OCI-LY3 (cell line): ENCODE results near the gene TNFRSF8.

Experiments
- H2AFZ ChIP-seq: fragments of 200-600, 300-600 bp; shearing (Covaris generic); 2 replicates; pipeline ENCODE4 v1.6.0; 2014; ENCODE audit warnings: antibody characterized with exemption, low read depth, low read length
- H3K27ac ChIP-seq: fragments of 200-600, 300-600 bp; sonication (generic); 2 replicates; pipeline ENCODE4 v1.5.1; 2014; ENCODE audit warnings: mild to moderate bottlenecking, low read length, moderate library complexity, mixed read lengths
- H3K27me3 ChIP-seq: fragments of 200-600, 300-600 bp; sonication (generic); 2 replicates; pipeline ENCODE4 v1.6.1; 2014; ENCODE audit warnings: low read depth, low read length, mixed read lengths
- H3K36me3 ChIP-seq: fragments of 200-600, 300-600 bp; sonication (generic); replicated peaks from 2 replicates; pipeline ENCODE3; 2014; ENCODE audit warnings: low read depth, low read length, mixed read lengths
- H3K4me1 ChIP-seq: fragments of 300-600, 200-600 bp; sonication (generic); 2 replicates; pipeline ENCODE4 v1.6.1; 2014; ENCODE audit warnings: low read length, mixed read lengths
- H3K4me2 ChIP-seq: fragments of 200-600, 300-600 bp; sonication (generic); 2 replicates; pipeline ENCODE4 v1.6.1; 2014; ENCODE audit warnings: low read length, mixed read lengths
- H3K4me3 ChIP-seq: fragments of 300-600, 200-600 bp; sonication (generic); 2 replicates; pipeline ENCODE4 v1.5.1; 2014; ENCODE audit warnings: antibody characterized with exemption, mild to moderate bottlenecking, low read length, moderate library complexity
- H3K79me2 ChIP-seq: fragments of 300-600, 200-600 bp; shearing (Covaris generic); 2 replicates; pipeline ENCODE4 v1.6.1; 2014; ENCODE audit warnings: mild to moderate bottlenecking, low read length, mixed read lengths
- H3K9ac ChIP-seq: fragments of 300-600, 200-600 bp; shearing (Covaris generic); 2 replicates; pipeline ENCODE4 v1.6.0; 2014; ENCODE audit warnings: mild to moderate bottlenecking, low read length, moderate library complexity
- H3K9me3 ChIP-seq: fragments of 200-600, 300-600 bp; shearing (Covaris generic); 2 replicates; pipeline ENCODE4 v1.6.1; 2014; ENCODE audit warnings: low read length, mixed read lengths; ENCODE audit not compliant: insufficient read depth
- H4K20me1 ChIP-seq: fragments of 200-600, 300-600 bp; sonication (generic); 2 replicates; pipeline ENCODE4 v1.6.1; 2016; ENCODE audit warnings: low read length, mixed read lengths; ENCODE audit not compliant: insufficient read depth
- CTCF ChIP-seq: fragments of 200-600, 300-600 bp; sonication (generic); IDR thresholded peaks from 2 replicates; pipeline ENCODE4 v1.5.1; 2014; ENCODE audit warnings: antibody characterized with exemption, low read length, low read depth
- EZH2phosphoT487 ChIP-seq: fragments of 200-600 bp; shearing (Covaris generic); IDR thresholded peaks from 2 replicates; pipeline ENCODE4 v1.6.1; 2018; ENCODE audit warnings: antibody characterized with exemption, mixed run types, low read depth

TNFRSF8 gene

DNA sequence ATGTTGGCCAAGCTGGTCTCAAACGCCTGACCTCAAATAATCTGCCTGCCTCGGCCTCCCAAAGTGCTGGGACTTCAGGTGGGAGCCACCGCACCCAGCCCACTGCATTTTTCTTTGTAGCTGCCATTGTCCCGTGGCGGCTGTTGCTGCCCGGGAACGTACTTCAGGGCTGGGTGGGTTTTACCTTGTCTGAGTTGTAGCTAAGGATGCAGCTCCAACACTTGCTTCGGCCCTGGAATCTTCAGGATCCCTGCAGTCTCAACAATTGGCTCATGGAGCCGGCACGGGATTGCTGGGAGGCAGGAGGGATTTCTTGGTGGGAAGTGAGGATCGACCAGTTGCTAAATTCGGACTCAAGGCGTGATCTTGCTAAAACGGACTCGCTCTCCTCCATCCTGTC lies 10.7 kb downstream of the TNFRSF8 start:
- Histone ChIP-seq H3K4me2 (no peak overlapping the region), H3K4me1 (peaks cover 6% of the 10 kb centered on the region), H2AFZ (no peak overlapping the region), H3K27ac (no peak overlapping the region), H3K27me3 (peaks cover 44% of the 10 kb centered on the region), H3K9ac (no peak overlapping the region), H3K4me3 (no peak overlapping the region), H3K36me3 (no peaks in the 10 kb centered on the region), H3K9me3 (no peaks in the 10 kb centered on the region), H4K20me1 (no peaks in the 10 kb centered on the region), H3K79me2 (no peaks in the 10 kb centered on the region)
- no peak for TF ChIP-seq EZH2phosphoT487
- no peak for TF ChIP-seq CTCF

DNA sequence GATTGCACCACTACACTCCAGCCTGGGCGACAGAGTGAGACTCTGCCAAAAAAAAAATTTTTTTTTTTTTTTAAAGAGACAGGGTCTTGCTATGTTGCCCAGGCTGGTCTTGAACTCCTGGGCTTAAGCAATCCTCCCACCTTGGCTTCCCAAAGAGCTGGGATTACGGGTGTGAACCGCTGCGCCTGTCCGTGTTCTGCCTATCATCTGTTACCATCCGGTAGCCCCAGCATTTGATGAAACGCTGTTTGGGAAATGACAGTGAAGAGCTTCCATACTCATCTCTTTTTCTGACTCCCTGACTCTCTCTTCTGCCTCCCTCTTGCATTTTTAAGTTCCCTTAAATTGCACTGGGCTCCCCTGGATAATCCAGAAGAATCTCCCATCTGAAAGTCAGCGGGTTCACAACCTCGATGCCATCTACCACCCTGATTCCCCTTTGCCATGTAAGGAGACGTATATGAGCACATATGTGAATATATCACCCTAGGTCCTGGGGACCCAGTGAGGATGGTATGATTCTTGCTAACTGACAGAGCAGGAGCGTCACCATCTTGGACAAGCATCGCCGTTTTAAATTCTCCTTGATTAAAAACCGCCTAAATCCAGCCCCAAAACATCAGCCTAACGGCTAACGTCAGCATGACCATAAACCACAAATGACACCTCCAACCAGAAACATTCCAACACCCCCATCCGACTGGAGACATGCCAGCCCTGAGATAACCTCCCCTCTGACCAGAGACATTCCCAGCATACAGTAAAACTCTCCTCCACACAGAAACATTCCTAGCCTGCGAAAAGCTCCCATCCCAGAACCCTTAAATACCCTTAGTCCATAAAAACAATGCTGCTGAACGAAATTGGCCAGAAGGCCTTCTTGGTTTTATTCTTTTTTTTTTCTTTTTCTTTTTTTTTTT lies 12.4 kb downstream of the TNFRSF8 start:
- Histone ChIP-seq H3K4me1 (peaks cover 13% of the 10 kb centered on the region), H2AFZ (no peak overlapping the region), H3K4me3 (no peak overlapping the region), H3K79me2 (no peaks in the 10 kb centered on the region), H3K36me3 (no peaks in the 10 kb centered on the region), H3K9ac (no peak overlapping the region), H3K27ac (no peak overlapping the region), H4K20me1 (no peaks in the 10 kb centered on the region), H3K4me2 (no peak overlapping the region), H3K9me3 (no peaks in the 10 kb centered on the region), H3K27me3 (peaks cover 37% of the 10 kb centered on the region)
- TF ChIP-seq EZH2phosphoT487 (no peak), CTCF (no peak)

- Histone ChIP-seq H4K20me1 (no peaks in the 10 kb centered on the region), H2AFZ (no peak overlapping the region), H3K79me2 (no peaks in the 10 kb centered on the region), H3K4me1 (peaks cover 13% of the 10 kb centered on the region), H3K4me2 (no peak overlapping the region), H3K27ac (no peak overlapping the region), H3K9ac (no peak overlapping the region), H3K27me3 (peaks cover 32% of the 10 kb centered on the region), H3K9me3 (no peaks in the 10 kb centered on the region), H3K36me3 (no peaks in the 10 kb centered on the region), H3K4me3 (no peak overlapping the region)
- TF ChIP-seq EZH2phosphoT487 (no peak), CTCF (no peak)
Measured at GRCh38 chr1:12076425-12077005, 13.4 kb downstream of the TNFRSF8 start.

DNA sequence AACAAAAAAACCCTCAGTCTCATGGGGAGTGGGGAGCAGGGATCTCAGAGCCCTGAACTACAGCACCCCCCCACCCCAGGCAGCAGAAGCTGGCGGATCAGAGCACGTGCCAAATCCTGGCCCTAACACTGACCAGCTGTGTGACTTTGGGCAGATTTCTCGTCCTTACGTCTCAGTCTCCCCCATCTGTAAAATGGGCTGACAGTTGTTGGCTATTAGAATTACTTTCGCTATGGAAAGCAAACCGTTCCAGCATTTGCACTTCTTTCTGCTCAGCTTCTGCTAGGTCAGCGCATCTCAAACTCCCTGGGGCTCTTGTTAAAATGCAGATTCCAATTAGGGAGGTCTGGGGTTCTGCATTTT lies 15.5 kb downstream of the TNFRSF8 start:
- peak overlapping the region; percentile 65 for H3K4me3 ChIP-seq
- no peak overlapping the region; the same call in 1 of the 2 replicates for H2AFZ ChIP-seq

More for the DNA sequence above, 15.5 kb downstream of the TNFRSF8 start:
- Histone ChIP-seq H3K27me3 (peaks cover 32% of the 10 kb centered on the region), H3K9ac (no peak overlapping the region), H3K9me3 (no peaks in the 10 kb centered on the region), H3K79me2 (no peaks in the 10 kb centered on the region), H3K4me1 (peaks cover 13% of the 10 kb centered on the region), H3K36me3 (no peaks in the 10 kb centered on the region), H3K27ac (no peak overlapping the region), H4K20me1 (no peaks in the 10 kb centered on the region), H3K4me2 (peak overlapping the region; percentile 86)
- TF ChIP-seq CTCF: no peak
- TF ChIP-seq EZH2phosphoT487: no peak
